ENCODE measurements around the gene TOR1A. TPM values are rescaled to one million over a fixed set of nuclear protein-coding genes. Genes with fewer than 3 reads are reported as not detected.

Gene TOR1A
- total and polyA plus RNA-seq, 2 experiments from 2014 or later: 44.8 to 50.4 TPM

DNA sequence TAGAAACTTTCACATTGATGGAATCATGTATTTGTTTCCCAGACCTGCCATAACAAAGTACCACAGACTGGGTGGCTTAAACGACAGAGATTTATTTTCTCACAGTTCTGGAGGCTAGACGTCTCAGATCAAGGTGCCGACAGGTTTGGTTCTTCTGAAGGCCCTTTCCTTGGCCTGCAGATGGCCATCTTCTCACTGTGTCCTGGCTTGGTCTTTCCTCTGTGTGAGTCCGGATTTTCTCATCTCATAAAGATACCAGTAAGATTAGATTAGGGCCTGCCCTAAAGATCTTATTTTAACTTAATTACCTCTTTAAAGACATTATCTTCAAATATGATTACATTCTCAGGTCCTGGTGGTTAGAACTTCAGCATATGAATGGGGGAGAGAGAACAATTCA is 17.1 kb upstream of the TOR1A start:
- Histone ChIP-seq H3K27ac (no peak overlapping the region), H3K4me1 (ENCODE audit: insufficient read depth) (no peaks in the 10 kb centered on the region), H3K9me2 (replicated peaks; ENCODE audit: insufficient read depth) (no peaks in the 10 kb centered on the region), H3K36me3 (replicated peaks; ENCODE audit: insufficient read depth, low read depth) (no peaks in the 10 kb centered on the region), H3K27me3 (no peaks in the 10 kb centered on the region), H3K9me3 (ENCODE audit: low read depth) (no peaks in the 10 kb centered on the region), H4K20me1 (ENCODE audit: insufficient read depth, poor library complexity, severe bottlenecking) (no peaks in the 10 kb centered on the region), H3K79me2 (peaks cover 24% of the 10 kb centered on the region), H3K4me3 (no peak overlapping the region), H3K4me2 (no peak overlapping the region), H2AFZ (no peak overlapping the region)
- DNase-seq (ENCODE audit: low spot score): no peak
- WGBS (ENCODE audit: low lambda C conversion rate, missing lambda C conversion rate): 55% methylated on average over 4 of the region's 4 CpGs
- TF ChIP-seq EZH2 (IDR thresholded peaks at IDR 0.05; ENCODE audit: borderline replicate concordance): no peak

DNA sequence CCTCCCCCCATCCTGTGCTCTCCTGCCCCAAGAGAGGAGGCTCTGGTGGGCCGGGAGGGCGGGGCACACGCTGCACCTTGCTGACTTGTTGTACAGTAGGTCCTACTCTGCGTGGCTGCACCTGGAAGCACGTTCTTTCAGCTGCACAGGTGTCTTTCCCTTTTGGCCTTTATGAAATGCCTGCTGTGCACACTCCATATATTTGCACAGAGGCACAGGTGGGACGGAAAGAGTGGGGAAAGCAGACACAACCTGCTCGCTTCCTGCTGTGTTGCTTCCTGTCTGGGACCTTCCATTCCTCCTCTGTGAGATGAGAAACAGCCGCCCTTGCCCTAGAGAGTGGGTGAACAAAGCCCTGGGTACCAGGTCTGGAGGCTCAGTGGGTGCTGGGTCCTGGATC is 16.1 kb upstream of the TOR1A start:
- Histone ChIP-seq H3K4me1 (ENCODE audit: insufficient read depth) (no peaks in the 10 kb centered on the region), H3K4me2 (no peak overlapping the region), H3K36me3 (replicated peaks; ENCODE audit: insufficient read depth, low read depth) (no peaks in the 10 kb centered on the region), H2AFZ (no peak overlapping the region), H3K27ac (no peak overlapping the region), H4K20me1 (ENCODE audit: insufficient read depth, poor library complexity, severe bottlenecking) (no peaks in the 10 kb centered on the region), H3K9me3 (ENCODE audit: low read depth) (no peaks in the 10 kb centered on the region), H3K9me2 (replicated peaks; ENCODE audit: insufficient read depth) (no peaks in the 10 kb centered on the region), H3K79me2 (peaks cover 29% of the 10 kb centered on the region), H3K4me3 (no peak overlapping the region), H3K27me3 (no peaks in the 10 kb centered on the region)
- 93% methylated on average over 8 of the region's 8 CpGs for WGBS (ENCODE audit: low lambda C conversion rate, missing lambda C conversion rate)
- no peak for DNase-seq (ENCODE audit: low spot score)
- no peak for TF ChIP-seq EZH2phosphoT487 (IDR thresholded peaks at IDR 0.05; ENCODE audit: low read depth, severe bottlenecking, unreplicated experiment)
- TF ChIP-seq EZH2 (IDR thresholded peaks at IDR 0.05; ENCODE audit: borderline replicate concordance): no peak
- TF ChIP-seq, protein P1, sequence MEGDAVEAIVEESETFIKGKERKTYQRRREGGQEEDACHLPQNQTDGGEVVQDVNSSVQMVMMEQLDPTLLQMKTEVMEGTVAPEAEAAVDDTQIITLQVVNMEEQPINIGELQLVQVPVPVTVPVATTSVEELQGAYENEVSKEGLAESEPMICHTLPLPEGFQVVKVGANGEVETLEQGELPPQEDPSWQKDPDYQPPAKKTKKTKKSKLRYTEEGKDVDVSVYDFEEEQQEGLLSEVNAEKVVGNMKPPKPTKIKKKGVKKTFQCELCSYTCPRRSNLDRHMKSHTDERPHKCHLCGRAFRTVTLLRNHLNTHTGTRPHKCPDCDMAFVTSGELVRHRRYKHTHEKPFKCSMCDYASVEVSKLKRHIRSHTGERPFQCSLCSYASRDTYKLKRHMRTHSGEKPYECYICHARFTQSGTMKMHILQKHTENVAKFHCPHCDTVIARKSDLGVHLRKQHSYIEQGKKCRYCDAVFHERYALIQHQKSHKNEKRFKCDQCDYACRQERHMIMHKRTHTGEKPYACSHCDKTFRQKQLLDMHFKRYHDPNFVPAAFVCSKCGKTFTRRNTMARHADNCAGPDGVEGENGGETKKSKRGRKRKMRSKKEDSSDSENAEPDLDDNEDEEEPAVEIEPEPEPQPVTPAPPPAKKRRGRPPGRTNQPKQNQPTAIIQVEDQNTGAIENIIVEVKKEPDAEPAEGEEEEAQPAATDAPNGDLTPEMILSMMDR (IDR thresholded peaks at IDR 0.05; ENCODE audit: poor library complexity): no peak

DNA sequence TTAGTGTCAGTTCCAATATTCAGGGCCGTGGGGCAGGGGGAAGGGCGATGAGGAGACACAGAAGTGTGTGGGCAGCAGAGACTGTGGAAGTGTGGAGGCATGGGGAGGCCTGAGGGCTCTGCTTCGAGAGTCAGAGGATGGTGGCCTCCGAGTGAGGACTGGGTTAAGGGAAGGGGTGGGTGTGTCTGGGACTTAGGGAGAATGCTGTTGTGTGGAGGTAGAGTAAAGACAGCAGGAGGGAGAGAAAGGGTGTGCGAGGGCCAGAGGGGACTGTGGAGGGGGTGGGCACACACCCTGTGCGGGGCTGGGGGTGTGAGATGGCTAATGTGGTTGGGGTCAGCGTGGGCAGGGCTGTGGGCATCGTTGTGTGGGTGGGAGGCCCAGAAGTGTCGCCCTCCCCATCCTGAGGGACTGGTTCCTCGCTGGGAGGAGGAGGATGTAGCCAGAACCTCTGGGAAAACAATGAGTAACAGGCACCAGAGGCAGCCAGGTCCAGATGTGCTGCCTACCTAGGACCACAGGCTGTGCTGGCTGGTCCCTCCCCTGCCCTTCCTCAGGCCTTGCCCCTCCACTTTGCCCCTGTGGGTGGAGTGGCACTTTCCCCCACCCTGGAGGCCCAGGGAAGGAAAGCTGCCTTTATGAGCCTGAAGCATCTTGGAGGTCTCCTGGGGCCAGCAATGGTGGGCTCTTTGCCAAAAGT is 15.5 kb upstream of the TOR1A start:
- Histone ChIP-seq H3K36me3 (replicated peaks; ENCODE audit: insufficient read depth, low read depth) (no peaks in the 10 kb centered on the region), H3K4me3 (no peak overlapping the region), H3K4me1 (ENCODE audit: insufficient read depth) (no peaks in the 10 kb centered on the region), H3K9me2 (replicated peaks; ENCODE audit: insufficient read depth) (no peaks in the 10 kb centered on the region), H3K4me2 (no peak overlapping the region), H3K9me3 (ENCODE audit: low read depth) (no peaks in the 10 kb centered on the region), H4K20me1 (ENCODE audit: insufficient read depth, poor library complexity, severe bottlenecking) (no peaks in the 10 kb centered on the region), H3K79me2 (peaks cover 31% of the 10 kb centered on the region), H2AFZ (no peak overlapping the region), H3K27ac (no peak overlapping the region), H3K27me3 (no peaks in the 10 kb centered on the region)
- TF ChIP-seq, protein P1 (IDR thresholded peaks at IDR 0.05; ENCODE audit: poor library complexity): no peak
- TF ChIP-seq EZH2 (IDR thresholded peaks at IDR 0.05; ENCODE audit: borderline replicate concordance): no peak
- no peak for TF ChIP-seq EZH2phosphoT487 (IDR thresholded peaks at IDR 0.05; ENCODE audit: low read depth, severe bottlenecking, unreplicated experiment)
- no peak for DNase-seq (ENCODE audit: low spot score)
- 75% methylated on average over 10 of the region's 10 CpGs for WGBS (ENCODE audit: low lambda C conversion rate, missing lambda C conversion rate)

DNA sequence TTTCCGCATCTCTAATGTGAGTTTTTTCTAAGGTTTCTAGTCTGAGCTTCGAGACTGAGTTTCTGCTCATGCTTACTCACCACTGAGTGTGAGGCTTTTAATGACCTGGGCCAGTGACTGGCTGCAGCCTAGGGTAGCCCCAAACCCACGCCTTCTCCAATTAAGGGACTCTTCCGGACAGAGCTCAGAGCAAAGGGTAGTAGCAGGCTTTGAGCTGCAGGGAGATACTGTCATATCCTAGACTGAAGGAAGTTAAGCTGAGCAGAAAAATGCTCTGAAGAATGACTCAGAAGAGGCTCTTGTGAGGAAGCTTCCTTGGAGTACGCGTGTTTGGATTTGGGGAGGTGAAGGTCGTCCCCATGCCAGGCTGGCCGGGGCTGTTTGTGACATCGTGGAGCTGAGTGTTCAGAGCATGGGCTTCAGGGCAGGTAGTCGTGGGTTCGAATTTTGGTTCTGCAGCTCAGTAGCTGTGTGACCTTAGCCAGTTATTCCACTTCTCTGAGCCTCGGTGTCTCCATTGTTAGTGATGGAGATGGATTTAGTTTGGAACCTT is 14.8 kb upstream of the TOR1A start:
- H3K27me3 ChIP-seq: no peaks in the 10 kb centered on the region
- TF ChIP-seq EZH2 (IDR thresholded peaks at IDR 0.05; ENCODE audit: borderline replicate concordance) (no peak), EZH2phosphoT487 (IDR thresholded peaks at IDR 0.05; ENCODE audit: low read depth, severe bottlenecking, unreplicated experiment) (no peak)
- TF ChIP-seq, protein P1 (IDR thresholded peaks at IDR 0.05; ENCODE audit: poor library complexity): no peak
- H3K27ac ChIP-seq: no peak overlapping the region
- no peak for DNase-seq (ENCODE audit: low spot score)
- H3K36me3 ChIP-seq (replicated peaks; ENCODE audit: insufficient read depth, low read depth): no peaks in the 10 kb centered on the region
- no peaks in the 10 kb centered on the region for H4K20me1 ChIP-seq (ENCODE audit: insufficient read depth, poor library complexity, severe bottlenecking)
- no peaks in the 10 kb centered on the region for H3K9me3 ChIP-seq (ENCODE audit: low read depth)
- no peaks in the 10 kb centered on the region for H3K4me1 ChIP-seq (ENCODE audit: insufficient read depth)
- H3K9me2 ChIP-seq (replicated peaks; ENCODE audit: insufficient read depth): no peaks in the 10 kb centered on the region
- H3K4me3 ChIP-seq: no peak overlapping the region
- H3K4me2 ChIP-seq: no peak overlapping the region
- H2AFZ ChIP-seq: no peak overlapping the region
- WGBS (ENCODE audit: low lambda C conversion rate, missing lambda C conversion rate): 82% methylated on average over 12 of the region's 12 CpGs
- H3K79me2 ChIP-seq: peaks cover 37% of the 10 kb centered on the region
